ENCODE data around the gene RNASEH2A. TPM values are rescaled to one million over a fixed set of nuclear protein-coding genes. Genes with fewer than 3 reads are reported as not detected.

RNASEH2A gene
- total RNA-seq, 1 donor: 1.4 TPM

GRCh38 chr19:12778017-12778904, 28.1 kb upstream of the RNASEH2A start:
- Histone ChIP-seq H3K9me3 (ENCODE audit: low read depth, low read length) (no peaks in the 10 kb centered on the region), H3K4me3 (ENCODE audit: low read length) (peak overlapping the region; percentile 71), H3K27me3 (ENCODE audit: insufficient read depth, low read length) (no peaks in the 10 kb centered on the region), H3K4me1 (ENCODE audit: insufficient read depth, low read length) (peaks cover 68% of the 10 kb centered on the region)

DNA sequence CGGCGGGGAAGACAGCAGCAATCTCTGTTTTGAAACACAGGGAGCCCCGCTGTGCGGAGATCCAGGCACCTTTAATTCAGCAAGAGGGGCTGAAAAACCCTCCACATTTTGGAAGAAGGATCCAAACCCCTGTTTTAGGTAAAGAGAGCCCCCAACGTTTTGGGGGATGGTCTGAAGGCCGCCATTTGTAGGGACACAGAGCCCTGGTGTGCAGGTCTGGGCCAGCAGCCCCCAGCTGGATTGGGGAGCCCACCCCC, 27.6 kb upstream of the RNASEH2A start:
- Histone ChIP-seq H3K4me1 (ENCODE audit: insufficient read depth, low read length) (peaks cover 74% of the 10 kb centered on the region), H3K4me3 (ENCODE audit: low read length) (no peak overlapping the region), H3K27me3 (ENCODE audit: insufficient read depth, low read length) (no peaks in the 10 kb centered on the region)

DNA sequence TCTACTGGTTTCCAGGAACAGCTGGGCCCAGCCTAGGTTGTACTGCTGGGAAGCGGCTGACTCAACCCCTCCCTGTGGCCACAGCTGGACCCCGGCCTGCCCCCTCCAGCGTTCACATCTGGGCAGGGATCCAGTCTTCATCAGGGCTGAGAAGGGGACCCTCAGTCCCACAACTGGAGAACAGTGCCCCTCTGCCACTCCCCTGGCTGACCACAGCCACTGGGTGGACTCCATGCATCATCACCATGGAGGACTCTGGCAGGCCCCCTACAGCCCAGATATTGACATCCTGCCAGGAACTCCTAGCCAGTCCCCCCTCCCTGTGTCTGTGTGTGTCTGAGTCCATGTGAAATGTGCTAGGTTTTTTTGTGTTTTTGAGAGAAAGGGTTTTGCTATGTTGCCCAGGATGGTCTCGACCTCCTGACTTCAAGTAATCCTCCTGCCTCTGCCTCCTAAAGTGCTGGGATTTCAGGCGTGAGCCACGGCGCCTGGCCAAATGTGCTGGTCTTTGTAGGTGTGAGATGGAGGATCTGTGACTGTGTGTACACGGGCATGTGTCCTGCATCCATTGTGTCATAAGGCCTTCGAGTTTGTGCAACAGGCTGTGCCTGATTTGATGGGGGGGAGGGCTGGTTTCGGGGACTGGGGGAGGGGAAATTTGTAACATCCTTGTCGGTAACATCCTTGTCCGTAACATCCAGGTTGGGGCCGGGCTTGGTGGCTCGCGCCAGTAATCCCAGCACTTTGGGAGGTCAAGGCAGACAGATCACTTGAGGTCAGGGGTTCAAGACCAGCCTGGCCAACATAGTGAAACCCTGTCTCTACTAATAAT, 27.0 kb upstream of the RNASEH2A start:
- Histone ChIP-seq H3K4me3 (ENCODE audit: low read length) (no peak overlapping the region), H3K4me1 (ENCODE audit: insufficient read depth, low read length) (peaks cover 78% of the 10 kb centered on the region), H3K9me3 (ENCODE audit: low read depth, low read length) (no peaks in the 10 kb centered on the region), H3K27me3 (ENCODE audit: insufficient read depth, low read length) (no peaks in the 10 kb centered on the region)

More for the DNA sequence above, 27.6 kb upstream of the RNASEH2A start:
- no peaks in the 10 kb centered on the region for H3K9me3 ChIP-seq (ENCODE audit: low read depth, low read length)

DNA sequence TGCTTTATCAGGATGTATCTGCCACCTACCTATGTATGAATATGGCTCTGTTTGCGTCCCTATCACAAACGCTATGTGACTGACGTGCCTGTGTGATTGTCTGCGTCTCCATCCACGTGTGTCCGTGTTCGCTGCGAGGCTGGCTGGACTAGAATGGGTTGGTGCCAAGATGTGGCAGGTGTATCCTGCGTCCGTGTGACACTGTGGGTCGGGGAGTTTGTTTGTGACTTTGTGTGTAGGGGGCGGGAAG, 24.3 kb upstream of the RNASEH2A start:
- peaks cover 87% of the 10 kb centered on the region for H3K4me1 ChIP-seq (ENCODE audit: insufficient read depth, low read length)
- H3K4me3 ChIP-seq (ENCODE audit: low read length): peak overlapping the region; percentile 38
- H3K9me3 ChIP-seq (ENCODE audit: low read depth, low read length): no peaks in the 10 kb centered on the region
- H3K27me3 ChIP-seq (ENCODE audit: insufficient read depth, low read length): no peaks in the 10 kb centered on the region

- Histone ChIP-seq H3K9me3 (ENCODE audit: low read depth, low read length) (no peaks in the 10 kb centered on the region), H3K4me3 (ENCODE audit: low read length) (peak overlapping the region; percentile 38)
Measured at GRCh38 chr19:12782424-12783290, 23.7 kb upstream of the RNASEH2A start.

GRCh38 chr19:12783291-12783848, 23.0 kb upstream of the RNASEH2A start:
- H3K4me3 ChIP-seq (ENCODE audit: low read length): no peak overlapping the region
- no peaks in the 10 kb centered on the region for H3K27me3 ChIP-seq (ENCODE audit: insufficient read depth, low read length)
- peaks cover 88% of the 10 kb centered on the region for H3K4me1 ChIP-seq (ENCODE audit: insufficient read depth, low read length)
- H3K9me3 ChIP-seq (ENCODE audit: low read depth, low read length): no peaks in the 10 kb centered on the region

More at GRCh38 chr19:12782424-12783290, 23.7 kb upstream of the RNASEH2A start:
- Histone ChIP-seq H3K4me1 (ENCODE audit: insufficient read depth, low read length) (peaks cover 87% of the 10 kb centered on the region), H3K27me3 (ENCODE audit: insufficient read depth, low read length) (no peaks in the 10 kb centered on the region)

DNA sequence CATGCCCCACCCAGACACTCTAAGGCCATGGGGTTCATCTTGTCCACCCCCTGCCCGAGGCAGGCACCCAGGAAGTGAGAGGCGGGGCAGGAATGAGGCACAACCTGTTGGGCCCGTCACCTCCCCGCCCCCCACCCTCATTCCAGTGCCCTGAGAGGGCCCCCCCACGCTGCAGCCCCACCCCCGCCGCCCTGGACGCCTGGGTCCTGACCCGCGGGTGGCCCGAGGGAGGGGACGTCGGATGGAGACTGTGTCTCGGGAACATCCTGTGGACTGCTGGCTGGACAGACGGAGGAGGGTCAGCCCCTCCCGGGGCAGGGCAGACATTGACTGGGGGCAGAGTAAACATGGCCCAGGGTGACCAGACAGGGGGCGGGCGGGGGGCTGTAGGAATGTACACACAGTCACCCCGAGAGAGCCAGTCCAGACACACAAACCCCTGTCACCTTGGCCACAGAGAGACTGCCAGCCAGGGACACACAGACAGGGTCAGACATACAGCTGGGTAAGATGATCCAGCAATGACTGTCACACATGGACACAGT, 22.5 kb upstream of the RNASEH2A start:
- Histone ChIP-seq H3K4me3 (ENCODE audit: low read length) (no peak overlapping the region), H3K9me3 (ENCODE audit: low read depth, low read length) (no peaks in the 10 kb centered on the region), H3K27me3 (ENCODE audit: insufficient read depth, low read length) (no peaks in the 10 kb centered on the region), H3K4me1 (ENCODE audit: insufficient read depth, low read length) (peaks cover 88% of the 10 kb centered on the region)

DNA sequence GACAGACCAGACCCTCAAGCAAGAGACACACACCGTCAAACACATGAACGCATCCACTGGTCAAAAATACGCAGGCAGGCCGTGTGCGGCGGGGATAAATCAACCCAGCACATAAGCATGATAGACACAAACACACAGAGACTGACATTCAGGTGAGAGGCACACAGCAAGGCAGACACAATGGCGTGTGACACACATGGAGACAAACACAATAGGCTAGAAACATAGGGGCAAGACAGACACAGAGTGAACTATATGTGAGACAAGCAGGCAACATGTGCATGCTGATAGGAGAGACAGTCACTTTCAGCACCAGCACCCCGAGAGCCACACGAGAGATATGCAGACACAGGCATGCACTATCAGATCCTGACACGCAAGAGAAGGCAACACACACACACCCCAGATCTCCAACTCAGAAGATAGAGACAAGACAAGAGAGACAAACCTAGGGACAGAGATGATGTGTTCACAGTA, 22.0 kb upstream of the RNASEH2A start:
- Histone ChIP-seq H3K4me1 (ENCODE audit: insufficient read depth, low read length) (peaks cover 88% of the 10 kb centered on the region), H3K9me3 (ENCODE audit: low read depth, low read length) (no peaks in the 10 kb centered on the region)

DNA sequence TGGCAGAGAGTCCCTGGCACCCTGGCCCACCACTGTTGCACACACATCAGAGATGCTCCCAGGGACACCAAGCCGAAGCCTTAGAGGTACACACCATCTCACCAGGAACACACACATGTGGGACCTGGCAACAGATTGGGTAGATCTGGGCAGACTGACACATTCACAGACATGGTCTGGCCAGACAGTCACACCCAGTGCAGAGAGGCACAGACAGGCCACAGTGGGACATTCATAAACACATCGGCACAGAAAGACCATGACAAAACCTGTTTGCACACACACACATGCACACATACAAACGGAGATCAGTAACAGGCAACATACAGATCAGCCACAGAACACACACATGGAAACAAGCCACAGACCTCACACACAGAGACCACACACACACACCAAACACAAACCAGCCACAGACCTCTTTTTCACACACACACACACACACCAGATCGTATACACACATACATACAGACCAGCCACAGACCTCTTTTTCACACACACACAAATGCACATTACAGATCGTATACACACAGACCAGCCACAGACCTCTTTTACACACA, 21.4 kb upstream of the RNASEH2A start:
- Histone ChIP-seq H3K27me3 (ENCODE audit: insufficient read depth, low read length) (no peaks in the 10 kb centered on the region), H3K4me1 (ENCODE audit: insufficient read depth, low read length) (peaks cover 84% of the 10 kb centered on the region), H3K9me3 (ENCODE audit: low read depth, low read length) (no peaks in the 10 kb centered on the region), H3K4me3 (ENCODE audit: low read length) (peak overlapping the region; percentile 25)

More for the DNA sequence above, 22.0 kb upstream of the RNASEH2A start:
- H3K4me3 ChIP-seq (ENCODE audit: low read length): no peak overlapping the region
- no peaks in the 10 kb centered on the region for H3K27me3 ChIP-seq (ENCODE audit: insufficient read depth, low read length)

DNA sequence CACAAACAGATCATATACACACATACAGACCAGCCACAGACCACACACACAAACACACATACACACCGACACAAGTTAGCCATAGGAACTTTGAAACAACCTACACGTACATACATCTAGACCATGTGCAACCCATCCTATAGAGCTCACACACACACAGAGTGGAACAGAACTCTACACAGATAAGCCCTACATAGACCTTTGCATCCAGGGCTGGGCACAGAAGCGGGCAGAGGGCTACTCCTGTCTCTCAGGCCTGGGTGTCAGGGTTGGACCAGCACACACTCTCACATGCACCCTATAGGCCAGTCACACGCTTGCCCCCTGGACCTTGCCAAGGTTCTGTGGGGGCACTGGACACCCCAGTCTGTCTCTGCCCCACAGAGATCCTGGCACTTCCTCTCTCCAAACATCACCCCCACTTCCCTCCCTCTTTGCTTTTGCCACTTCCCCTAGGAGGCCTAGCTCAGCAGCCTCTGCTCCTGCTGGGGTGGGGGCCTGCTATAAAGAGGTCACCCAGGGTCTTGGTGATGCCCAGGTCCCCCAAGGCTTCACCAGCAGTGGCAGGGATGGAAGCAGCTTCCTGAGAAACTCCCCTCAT, 20.9 kb upstream of the RNASEH2A start:
- no peaks in the 10 kb centered on the region for H3K9me3 ChIP-seq (ENCODE audit: low read depth, low read length)
- no peaks in the 10 kb centered on the region for H3K27me3 ChIP-seq (ENCODE audit: insufficient read depth, low read length)
- peak overlapping the region; percentile 25 for H3K4me3 ChIP-seq (ENCODE audit: low read length)
- peaks cover 86% of the 10 kb centered on the region for H3K4me1 ChIP-seq (ENCODE audit: insufficient read depth, low read length)

DNA sequence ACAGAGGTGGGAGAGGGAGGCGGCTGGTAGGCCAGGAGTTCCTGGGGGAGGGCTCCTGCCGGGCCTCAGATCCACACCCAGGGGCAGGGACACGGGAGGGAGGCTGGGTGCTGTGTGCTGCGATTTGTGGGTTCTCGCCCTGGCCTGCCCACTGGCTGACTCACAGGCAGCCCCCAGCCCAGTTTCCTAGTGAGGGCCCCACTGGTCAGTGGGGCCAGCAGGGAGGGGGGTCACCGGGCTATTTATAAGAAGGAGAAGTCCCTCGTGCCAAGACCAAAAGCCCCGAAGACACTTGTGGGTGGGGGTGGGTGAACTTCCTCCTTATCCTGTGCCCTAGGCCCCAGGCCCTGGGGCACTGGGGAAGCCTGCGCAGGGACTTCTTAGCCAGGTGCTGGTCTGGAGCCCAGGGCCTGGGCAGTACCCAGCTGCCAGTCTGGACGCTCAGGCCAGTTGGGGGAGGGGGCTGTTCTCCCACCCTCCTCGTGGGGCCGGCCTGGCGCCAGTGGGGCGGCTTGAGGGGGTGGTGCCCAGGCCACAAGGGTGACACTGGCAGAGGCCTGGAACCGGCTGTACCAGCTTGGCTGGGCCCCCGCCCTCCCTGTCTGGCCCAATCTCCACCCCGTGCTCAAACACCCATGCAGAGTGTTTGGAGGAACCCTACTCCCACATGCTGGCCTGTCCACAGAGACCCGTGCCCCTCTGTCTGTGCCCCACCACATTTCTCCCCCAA, 20.1 kb upstream of the RNASEH2A start:
- no peak overlapping the region for H3K4me3 ChIP-seq (ENCODE audit: low read length)
- H3K27me3 ChIP-seq (ENCODE audit: insufficient read depth, low read length): no peaks in the 10 kb centered on the region
- H3K4me1 ChIP-seq (ENCODE audit: insufficient read depth, low read length): peaks cover 89% of the 10 kb centered on the region
- H3K9me3 ChIP-seq (ENCODE audit: low read depth, low read length): no peaks in the 10 kb centered on the region

- H3K27me3 ChIP-seq (ENCODE audit: insufficient read depth, low read length): no peaks in the 10 kb centered on the region
- H3K9me3 ChIP-seq (ENCODE audit: low read depth, low read length): no peaks in the 10 kb centered on the region
- H3K4me1 ChIP-seq (ENCODE audit: insufficient read depth, low read length): peaks cover 83% of the 10 kb centered on the region
- H3K4me3 ChIP-seq (ENCODE audit: low read length): no peak overlapping the region
Measured at GRCh38 chr19:12786952-12787351, 19.4 kb upstream of the RNASEH2A start.

DNA sequence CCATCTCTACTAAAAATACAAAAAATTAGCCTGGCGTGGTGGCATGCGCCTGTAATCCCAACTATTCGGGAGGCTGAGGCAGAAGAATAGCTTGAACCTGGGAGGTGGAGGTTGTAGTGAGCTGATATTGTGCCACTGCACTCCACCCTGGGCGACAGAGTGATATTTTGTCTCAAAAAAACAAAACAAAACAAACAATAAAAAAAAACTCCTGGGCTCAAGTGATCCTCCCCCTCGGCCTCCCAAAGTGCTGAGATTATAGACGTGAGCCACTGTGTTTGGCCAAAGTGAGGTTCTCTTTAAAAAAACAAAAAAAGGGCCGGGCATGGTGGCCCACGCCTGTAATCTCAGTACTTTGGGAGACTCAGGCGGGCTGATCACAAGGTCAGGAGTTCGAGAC, 18.9 kb upstream of the RNASEH2A start:
- Histone ChIP-seq H3K9me3 (ENCODE audit: low read depth, low read length) (no peaks in the 10 kb centered on the region), H3K27me3 (ENCODE audit: insufficient read depth, low read length) (no peaks in the 10 kb centered on the region), H3K4me3 (ENCODE audit: low read length) (no peak overlapping the region), H3K4me1 (ENCODE audit: insufficient read depth, low read length) (peaks cover 79% of the 10 kb centered on the region)

Measured in mononuclear cell (primary cell).